GM21528 (cell line): ENCODE measurements around the gene ALDH8A1.

ENCODE experiments used
- ATAC-seq: cut with Tn5 transposase; IDR thresholded peaks from one replicate; pipeline ENCODE4 v1.9.1; 2021; ENCODE audit warnings: mild to moderate bottlenecking, moderate library complexity; ENCODE audit not compliant: unreplicated experiment, low FRiP score

The ALDH8A1 gene

GRCh38 chr6:134951494-134952263 is 1.8 kb upstream of the ALDH8A1 start:
- no peak for ATAC-seq

GRCh38 chr6:134950482-134950881 is 581 bp upstream of the ALDH8A1 start:
- no peak for ATAC-seq

- ATAC-seq: no peak
Measured at GRCh38 chr6:134948691-134949090, 1.2 kb downstream of the ALDH8A1 start.

GRCh38 chr6:134948142-134948541 is 1.8 kb downstream of the ALDH8A1 start:
- no peak for ATAC-seq

- no peak for ATAC-seq
Measured at GRCh38 chr6:134945045-134945444, 4.9 kb downstream of the ALDH8A1 start.

GRCh38 chr6:134943522-134944111 is 6.3 kb downstream of the ALDH8A1 start:
- no peak for ATAC-seq

GRCh38 chr6:134938896-134939295 is 11.0 kb downstream of the ALDH8A1 start:
- ATAC-seq: no peak

GRCh38 chr6:134937426-134937825 is 12.5 kb downstream of the ALDH8A1 start:
- no peak for ATAC-seq

GRCh38 chr6:134936931-134937330 is 13.0 kb downstream of the ALDH8A1 start:
- no peak for ATAC-seq

- no peak for ATAC-seq
Measured at GRCh38 chr6:134936476-134936875, 13.4 kb downstream of the ALDH8A1 start.

GRCh38 chr6:134934793-134935485 is 15.0 kb downstream of the ALDH8A1 start:
- ATAC-seq: no peak

- ATAC-seq: no peak
Measured at GRCh38 chr6:134932535-134933470, 17.1 kb downstream of the ALDH8A1 start.

- no peak for ATAC-seq
Measured at GRCh38 chr6:134932098-134932497, 17.8 kb downstream of the ALDH8A1 start.

GRCh38 chr6:134930463-134930862 is 19.4 kb downstream of the ALDH8A1 start:
- no peak for ATAC-seq

- no peak for ATAC-seq
Measured at GRCh38 chr6:134928151-134928900, 21.6 kb downstream of the ALDH8A1 start.

- ATAC-seq: no peak
Measured at GRCh38 chr6:134925800-134926199, 24.1 kb downstream of the ALDH8A1 start.

- ATAC-seq: no peak
Measured at GRCh38 chr6:134921721-134922261, 28.1 kb downstream of the ALDH8A1 start.

GRCh38 chr6:134921276-134921675 is 28.6 kb downstream of the ALDH8A1 start:
- no peak for ATAC-seq

- ATAC-seq: no peak
Measured at GRCh38 chr6:134920422-134920821, 29.5 kb downstream of the ALDH8A1 start.
